ENCODE results near the gene TADA3.

- TF ChIP-seq CTCF (IDR thresholded peaks at IDR 0.05 in 8 of 11, conservative IDR thresholded peaks at IDR 0.05 in 3 of 11) (peak in 2 of 11 experiments; percentile 33 to 35), POLR2A (IDR thresholded peaks at IDR 0.05) (no peak)
These were observed 61.5 kb downstream of the TADA3 start for GRCh38 chr3:9730657-9731205.
